C4-2B (cell line): ENCODE results near the gene NDRG3.

ENCODE experiments used
- ZFX ChIP-seq: fragments of 450-650 bp; IDR thresholded peaks from 2 replicates; pipeline ENCODE4 v1.6.1; 2017
- TF ChIP-seq, protein P1 (sequence below): fragments of 450-650 bp; conservative IDR thresholded peaks from 2 replicates; pipeline ENCODE4 v1.5.1; 2017; ENCODE audit warnings: mild to moderate bottlenecking

DNA sequence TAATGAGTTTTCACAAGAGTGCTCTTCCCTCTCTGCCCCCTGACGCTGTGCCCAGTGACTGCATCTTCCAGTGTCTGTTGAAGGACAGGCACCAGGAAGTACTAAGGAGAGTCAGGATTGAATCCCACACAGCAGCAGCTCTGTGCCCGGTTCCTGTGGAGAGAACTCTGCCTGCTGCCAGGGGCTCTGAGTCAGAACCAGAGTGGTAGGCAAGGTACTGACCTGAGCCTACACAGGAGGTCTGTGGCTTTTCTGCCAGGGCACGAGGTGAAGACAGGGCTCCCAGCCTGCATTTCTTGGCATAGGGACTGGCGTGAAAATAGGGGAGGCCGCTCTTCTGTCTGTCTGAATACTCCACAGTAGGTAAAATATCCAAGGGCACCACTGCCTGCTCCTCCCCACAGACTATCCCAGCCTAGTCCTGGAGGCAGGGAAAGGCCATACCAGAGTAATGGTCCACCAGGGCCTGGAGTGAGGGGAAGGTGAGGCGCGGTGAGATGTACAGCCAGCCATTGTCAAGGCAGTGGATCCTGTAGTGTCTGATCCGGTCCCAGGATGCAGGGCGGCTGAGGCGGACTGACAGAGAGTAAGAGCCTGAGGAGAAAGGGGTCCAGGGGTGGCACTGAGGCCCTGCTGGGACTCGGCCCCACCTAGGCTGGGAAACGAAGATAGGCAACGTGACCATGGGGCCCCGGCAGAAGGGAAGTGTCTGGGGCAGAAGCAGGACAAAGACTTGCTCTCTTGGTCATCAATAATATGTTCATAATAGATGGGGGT is 130.9 kb downstream of the NDRG3 start:
- TF ChIP-seq, protein P1, sequence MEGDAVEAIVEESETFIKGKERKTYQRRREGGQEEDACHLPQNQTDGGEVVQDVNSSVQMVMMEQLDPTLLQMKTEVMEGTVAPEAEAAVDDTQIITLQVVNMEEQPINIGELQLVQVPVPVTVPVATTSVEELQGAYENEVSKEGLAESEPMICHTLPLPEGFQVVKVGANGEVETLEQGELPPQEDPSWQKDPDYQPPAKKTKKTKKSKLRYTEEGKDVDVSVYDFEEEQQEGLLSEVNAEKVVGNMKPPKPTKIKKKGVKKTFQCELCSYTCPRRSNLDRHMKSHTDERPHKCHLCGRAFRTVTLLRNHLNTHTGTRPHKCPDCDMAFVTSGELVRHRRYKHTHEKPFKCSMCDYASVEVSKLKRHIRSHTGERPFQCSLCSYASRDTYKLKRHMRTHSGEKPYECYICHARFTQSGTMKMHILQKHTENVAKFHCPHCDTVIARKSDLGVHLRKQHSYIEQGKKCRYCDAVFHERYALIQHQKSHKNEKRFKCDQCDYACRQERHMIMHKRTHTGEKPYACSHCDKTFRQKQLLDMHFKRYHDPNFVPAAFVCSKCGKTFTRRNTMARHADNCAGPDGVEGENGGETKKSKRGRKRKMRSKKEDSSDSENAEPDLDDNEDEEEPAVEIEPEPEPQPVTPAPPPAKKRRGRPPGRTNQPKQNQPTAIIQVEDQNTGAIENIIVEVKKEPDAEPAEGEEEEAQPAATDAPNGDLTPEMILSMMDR, result no peak
- TF ChIP-seq ZFX, result no peak
